ENCODE data around the gene CRADD.

CRADD gene

GRCh38 chr12:93671044-93671443, 6.1 kb upstream of the CRADD start:
- no peak for DNase-seq (ENCODE audit: low read depth)

- no peak for DNase-seq (ENCODE audit: low read depth)
These were observed 4.1 kb upstream of the CRADD start for GRCh38 chr12:93673084-93673483.

DNA sequence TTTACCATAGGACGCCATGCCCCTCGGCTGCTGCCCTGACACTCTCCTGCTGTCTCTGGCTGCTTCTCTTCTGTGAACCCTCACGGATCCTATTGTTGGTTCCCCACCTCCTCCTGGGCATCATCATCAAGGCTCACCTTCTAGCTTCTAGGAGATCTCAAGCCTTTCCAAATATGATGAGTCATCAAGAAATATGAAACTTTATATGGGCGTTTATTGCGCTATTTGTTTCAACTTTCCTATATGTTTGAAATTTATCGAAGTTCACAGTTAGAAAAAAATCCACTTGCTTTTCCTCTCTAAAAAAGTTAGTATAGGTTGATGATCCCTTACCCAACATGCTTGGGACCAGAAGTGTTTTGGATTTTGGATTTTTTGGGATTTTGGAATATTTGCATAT, 2.8 kb upstream of the CRADD start:
- no peak for DNase-seq (ENCODE audit: low read depth)

- no peak for DNase-seq (ENCODE audit: low read depth)
These were observed 574 bp upstream of the CRADD start for GRCh38 chr12:93676408-93677194.

- DNase-seq (ENCODE audit: low read depth) = no peak
These were observed 1.6 kb downstream of the CRADD start for GRCh38 chr12:93678779-93679178.

DNA sequence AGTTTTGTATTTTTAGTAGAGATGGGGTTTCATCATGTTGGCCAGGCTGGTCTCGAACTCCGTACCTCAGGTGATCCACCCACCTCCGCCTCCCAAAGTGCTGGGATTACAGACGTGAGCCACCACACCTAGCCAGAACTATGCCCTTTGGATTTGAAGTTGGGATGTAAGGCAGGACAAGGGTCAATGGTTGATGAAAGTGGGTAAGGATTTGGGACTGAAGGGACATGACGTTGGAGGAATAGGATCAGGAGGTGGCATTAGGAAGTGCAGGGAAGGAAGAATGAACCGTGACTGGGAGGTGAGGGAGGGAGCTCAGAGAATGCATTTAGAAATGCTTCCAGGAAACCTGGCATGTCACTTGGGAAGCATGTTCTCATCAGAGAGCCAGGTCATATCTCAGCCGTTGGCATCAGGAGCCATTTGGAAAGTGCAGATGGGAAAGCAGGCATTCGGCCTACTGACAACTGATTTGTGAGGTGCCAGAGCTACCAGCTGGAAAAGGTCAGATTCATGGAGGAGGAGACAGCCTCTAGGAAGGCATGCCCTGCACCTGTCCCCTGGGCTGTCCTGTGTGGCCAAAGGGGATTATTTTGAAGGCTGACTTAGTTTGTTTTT, 2.2 kb downstream of the CRADD start:
- no peak for DNase-seq (ENCODE audit: low read depth)

DNA sequence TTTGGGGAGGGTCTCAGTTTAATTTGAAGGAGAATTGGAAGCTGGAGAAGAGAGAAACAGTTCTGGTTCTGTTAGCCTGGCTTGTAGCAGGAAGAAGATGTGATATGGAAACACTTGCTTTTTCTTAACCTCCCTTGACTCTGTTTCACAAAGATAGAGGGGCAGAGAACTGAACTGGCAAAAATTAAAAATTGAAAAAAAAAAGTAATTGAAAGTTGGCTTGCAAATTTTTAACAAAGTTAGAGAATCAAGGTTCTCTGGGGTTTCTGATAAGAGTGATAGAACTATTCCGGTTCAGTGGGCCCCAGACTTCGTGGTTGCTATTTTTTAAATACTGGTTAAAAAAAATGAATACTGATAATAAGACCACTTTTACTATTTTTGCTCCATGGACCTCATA, 2.8 kb downstream of the CRADD start:
- DNase-seq (ENCODE audit: low read depth) = no peak

DNA sequence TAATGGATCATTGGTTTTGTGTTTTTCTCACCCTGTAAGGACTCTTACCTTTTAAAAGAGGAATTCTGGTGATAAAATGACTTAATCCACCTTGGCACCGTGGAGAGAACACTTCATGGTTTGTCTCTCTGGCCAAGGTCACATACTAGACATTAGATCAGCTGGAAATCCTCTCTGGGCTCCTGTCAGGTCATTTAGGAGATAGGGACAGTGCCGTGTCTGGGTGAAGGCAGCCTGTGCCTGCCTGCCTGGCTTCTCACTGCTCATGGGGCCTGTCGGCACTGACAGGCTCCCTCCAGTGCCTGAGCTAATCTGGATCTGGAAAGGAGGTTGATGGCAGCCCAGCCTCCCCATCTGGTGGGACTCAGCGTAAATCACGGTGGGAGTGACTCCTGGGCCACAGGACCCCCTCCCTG, 5.7 kb downstream of the CRADD start:
- DNase-seq (ENCODE audit: low read depth) = no peak

GRCh38 chr12:93683410-93683809, 6.2 kb downstream of the CRADD start:
- DNase-seq (ENCODE audit: low read depth) = no peak

DNA sequence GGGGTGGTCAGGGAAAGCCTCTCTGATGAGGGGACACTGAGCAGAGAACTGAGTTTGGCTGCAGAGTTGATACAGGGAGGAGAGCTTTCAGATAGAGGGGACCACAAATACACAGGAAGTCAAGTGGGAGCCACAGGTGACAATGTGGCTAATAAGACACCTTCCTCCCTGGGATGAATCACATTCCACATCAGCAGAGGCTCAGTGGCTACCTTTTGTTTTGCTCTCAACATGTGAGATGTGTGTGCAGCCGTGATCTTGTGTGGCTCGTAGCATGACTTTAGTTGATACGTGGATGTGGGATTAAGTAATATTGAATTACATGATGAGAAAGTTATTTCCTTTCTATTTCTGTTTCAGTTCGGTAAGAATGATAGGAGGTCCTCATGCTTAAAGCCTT, 7.5 kb downstream of the CRADD start:
- DNase-seq (ENCODE audit: low read depth) = no peak

GRCh38 chr12:93686572-93687356, 9.6 kb downstream of the CRADD start:
- no peak for DNase-seq (ENCODE audit: low read depth)

GRCh38 chr12:93689076-93689834, 12.1 kb downstream of the CRADD start:
- DNase-seq (ENCODE audit: low read depth) = no peak

DNA sequence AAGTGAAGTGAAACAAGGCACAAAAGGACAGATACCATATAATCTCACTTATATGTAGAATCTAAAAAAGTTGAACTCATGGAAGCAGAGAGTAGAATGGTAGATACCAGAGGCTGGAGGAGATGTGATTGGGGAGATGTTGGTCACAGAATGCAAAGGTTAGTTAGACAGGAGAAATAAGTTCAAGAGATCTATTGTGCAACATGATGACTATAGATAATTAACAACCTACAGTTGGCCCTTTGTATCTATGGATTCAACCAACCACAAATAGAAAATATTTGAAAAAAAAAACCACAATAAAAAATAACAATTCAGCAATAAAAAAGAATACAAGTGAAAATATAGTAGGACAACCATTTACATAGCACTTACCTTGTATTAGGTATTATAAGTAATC, 19.3 kb downstream of the CRADD start:
- DNase-seq (ENCODE audit: low read depth) = no peak

- DNase-seq (ENCODE audit: low read depth) = peak; percentile 55
These were observed 21.3 kb downstream of the CRADD start for GRCh38 chr12:93698307-93699092.

DNA sequence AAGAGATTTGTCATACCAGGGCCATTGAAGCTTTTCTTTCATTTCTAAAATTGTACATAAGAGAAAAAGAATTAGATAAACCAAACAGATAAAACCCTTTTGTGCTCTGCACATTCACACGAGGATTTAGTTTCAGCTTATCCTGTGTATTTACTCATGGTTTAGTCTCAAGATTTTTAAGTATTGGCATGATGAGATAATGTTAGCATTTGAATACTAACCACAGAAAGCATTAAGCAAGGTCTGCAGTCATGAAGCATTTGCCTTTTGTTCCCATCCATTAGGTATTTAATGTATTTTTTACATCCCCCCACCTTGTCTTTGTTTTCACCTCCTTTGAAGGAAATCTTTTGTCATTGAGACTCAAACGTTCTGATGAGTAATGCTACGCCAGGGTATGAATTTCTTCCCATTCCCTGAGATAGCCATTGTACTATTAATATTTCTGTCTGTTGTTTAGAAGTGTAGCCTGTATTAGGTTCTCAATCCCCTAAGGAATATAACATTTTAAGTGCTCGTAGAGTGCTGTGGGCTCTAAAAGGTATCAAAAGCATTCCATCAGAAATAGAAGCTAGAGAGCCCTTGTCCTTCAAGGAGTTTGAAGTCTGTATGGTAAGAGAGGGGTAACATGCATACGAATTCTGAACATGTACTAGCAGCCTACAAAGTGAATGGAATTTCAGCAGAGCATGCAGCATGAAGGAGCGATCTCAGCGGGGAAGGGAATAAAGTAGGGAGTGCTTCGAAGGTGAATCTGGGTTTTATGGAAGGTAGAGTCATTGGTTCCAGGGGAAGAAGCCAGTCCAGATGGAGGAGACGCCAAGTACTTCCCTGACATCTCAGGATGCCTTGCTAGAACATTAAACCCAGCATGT, 22.3 kb downstream of the CRADD start:
- peak; percentile 82 for DNase-seq (ENCODE audit: low read depth)

- DNase-seq (ENCODE audit: low read depth) = no peak
These were observed 25.6 kb downstream of the CRADD start for GRCh38 chr12:93702707-93703315.

GRCh38 chr12:93704122-93704521, 26.9 kb downstream of the CRADD start:
- DNase-seq (ENCODE audit: low read depth) = no peak

GRCh38 chr12:93704625-93705024, 27.4 kb downstream of the CRADD start:
- no peak for DNase-seq (ENCODE audit: low read depth)

GRCh38 chr12:93705237-93705636, 28.1 kb downstream of the CRADD start:
- no peak for DNase-seq (ENCODE audit: low read depth)

- peak; percentile 28 for DNase-seq (ENCODE audit: low read depth)
These were observed 29.2 kb downstream of the CRADD start for GRCh38 chr12:93706387-93706786.

Data from ELR (cell line).